Activated CD8-positive, alpha-beta memory T cell treated with anti-CD3 and anti-CD28 coated beads, Interleukin-2, amount 50 U/mL, for 48 hours (primary cell): ENCODE measurements around the gene TMEM138.
A peak's percentile ranks its signal among the peaks of the same experiment; 100 is the strongest.

Experiments used
- DNase-seq: peaks from one replicate; pipeline ENCODE4 v3.0.0-alpha.2; 2020

The TMEM138 gene

DNA sequence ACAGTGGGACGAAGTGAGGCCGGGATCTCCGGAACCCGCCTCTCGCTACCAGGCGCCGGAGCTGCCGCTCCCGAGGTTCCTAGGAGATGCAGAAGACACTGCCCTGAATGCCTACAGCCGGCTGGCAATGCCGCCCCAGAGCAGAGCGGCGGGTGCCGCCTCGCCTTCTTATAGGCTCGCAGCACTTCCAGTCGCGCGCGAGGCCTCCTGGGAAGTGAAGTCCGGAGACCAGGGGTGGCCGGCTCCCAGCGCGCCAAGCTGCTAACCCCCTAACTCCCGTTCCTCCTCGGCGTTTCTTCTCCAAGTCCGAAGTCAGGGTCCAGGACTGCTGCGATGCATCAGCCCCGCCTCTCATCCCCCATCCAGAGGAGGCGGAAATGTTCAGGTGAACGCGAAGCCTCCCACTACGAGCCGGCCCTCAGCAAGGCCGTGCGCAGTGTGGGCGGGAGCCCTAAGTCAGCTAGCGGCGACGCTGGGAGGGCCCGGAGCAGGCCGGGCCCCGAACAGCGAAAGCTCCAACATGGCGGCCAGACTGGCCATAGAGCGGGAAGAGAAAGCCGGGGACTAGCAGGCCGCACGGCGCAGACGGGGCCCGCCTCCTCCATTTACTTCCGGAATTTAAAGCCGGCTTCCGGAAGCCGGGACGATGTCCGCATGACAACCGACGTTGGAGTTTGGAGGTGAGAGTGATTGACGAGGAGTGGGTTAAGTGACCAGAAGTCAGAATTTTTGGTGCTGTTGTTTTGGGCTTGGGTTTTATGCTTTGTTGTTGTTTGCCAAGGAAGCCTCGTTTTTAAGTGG is at the start of gene TMEM138, which contains the start of gene CYB561A3:
Gene TMEM138, plus strand, starts transcription at position 634 of the 801 bp plus-strand sequence. CDS start 2,017 bp downstream, outside the sequence.
Gene CYB561A3, minus strand, starts transcription at position 142 of the 801 bp plus-strand sequence. CDS start 5,169 bp downstream, outside the sequence.
- peak; percentile 94 for DNase-seq

DNA sequence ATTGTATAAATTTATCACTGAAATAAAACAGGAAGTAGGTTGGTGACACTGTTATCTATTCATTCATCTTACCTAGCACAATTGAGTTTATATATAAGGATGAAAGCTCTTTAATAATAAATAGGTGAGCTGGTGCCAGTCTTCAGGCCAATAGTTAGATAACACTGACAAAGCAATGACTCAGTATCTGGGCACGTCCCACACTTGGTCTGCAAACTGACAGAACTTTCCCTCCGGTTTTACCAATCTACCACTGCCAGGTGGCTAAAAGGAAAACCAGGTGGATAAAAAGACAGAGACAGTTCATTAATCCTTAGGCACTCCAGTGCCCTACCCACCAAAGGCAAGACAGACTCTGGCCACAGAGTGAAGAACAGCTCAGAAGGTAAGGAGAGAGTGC is 46.9 kb upstream of the TMEM138 start:
- no peak for DNase-seq

GRCh38 chr11:61325649-61326414 is 36.3 kb upstream of the TMEM138 start:
- DNase-seq = no peak

DNA sequence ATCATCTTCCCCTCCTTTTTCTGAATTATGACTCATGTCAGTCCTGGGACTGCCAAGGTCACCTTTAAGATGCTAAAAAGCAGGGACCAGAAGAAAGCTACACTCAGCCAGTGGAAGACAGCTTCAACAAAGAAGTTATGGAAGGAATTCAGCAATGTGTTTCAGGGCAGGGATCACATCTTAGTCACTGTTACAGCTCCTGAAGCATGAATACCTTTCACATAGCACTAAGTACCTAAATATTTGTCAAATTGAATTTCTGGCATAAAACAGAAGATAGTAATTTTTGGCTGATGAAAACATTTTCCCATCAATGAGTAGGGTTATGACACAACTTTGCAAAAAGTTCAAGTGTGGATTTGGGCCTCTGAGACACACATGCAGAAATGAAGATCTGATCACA is 34.5 kb upstream of the TMEM138 start:
- DNase-seq = no peak

- DNase-seq = no peak
These were observed 33.8 kb upstream of the TMEM138 start for GRCh38 chr11:61328351-61328750.

DNA sequence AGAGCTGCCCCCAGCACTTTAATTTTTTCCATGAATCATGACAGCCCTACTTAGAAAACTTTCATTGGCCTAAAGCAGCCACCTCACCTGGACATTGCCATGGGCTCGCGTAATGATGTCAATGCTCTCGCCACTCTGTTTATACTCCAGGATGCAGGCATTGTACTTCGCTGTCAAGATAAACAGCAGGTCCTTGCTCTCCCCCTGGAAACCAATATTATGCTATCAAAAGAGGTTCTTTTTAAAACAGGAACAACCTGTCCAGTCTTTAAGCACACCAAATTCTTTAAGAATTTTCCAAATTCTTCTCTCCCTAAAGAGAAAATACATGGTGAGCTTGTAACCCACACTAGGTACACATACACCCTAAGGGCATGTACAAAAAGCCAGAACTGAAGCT is 32.3 kb upstream of the TMEM138 start:
- DNase-seq = no peak

GRCh38 chr11:61331651-61332050 is 30.5 kb upstream of the TMEM138 start:
- DNase-seq = no peak

GRCh38 chr11:61332281-61332796 is 29.8 kb upstream of the TMEM138 start:
- peak; percentile 67 for DNase-seq

- peak; percentile 99 for DNase-seq
These were observed 29.2 kb upstream of the TMEM138 start, which contains the start of the genes DDB1 and TKFC for GRCh38 chr11:61332797-61333549. Gene DDB1 (minus strand): TSS chr11:61333105. CDS start chr11:61332968, 137 bp downstream. Gene TKFC (plus strand): TSS chr11:61333228. CDS start chr11:61334729, 1,501 bp downstream.

- no peak for DNase-seq
These were observed 28.4 kb upstream of the TMEM138 start for GRCh38 chr11:61333550-61334433.

- no peak for DNase-seq
These were observed 27.5 kb upstream of the TMEM138 start for GRCh38 chr11:61334434-61335354.

- no peak for DNase-seq
These were observed 26.8 kb upstream of the TMEM138 start for GRCh38 chr11:61335355-61335710.

DNA sequence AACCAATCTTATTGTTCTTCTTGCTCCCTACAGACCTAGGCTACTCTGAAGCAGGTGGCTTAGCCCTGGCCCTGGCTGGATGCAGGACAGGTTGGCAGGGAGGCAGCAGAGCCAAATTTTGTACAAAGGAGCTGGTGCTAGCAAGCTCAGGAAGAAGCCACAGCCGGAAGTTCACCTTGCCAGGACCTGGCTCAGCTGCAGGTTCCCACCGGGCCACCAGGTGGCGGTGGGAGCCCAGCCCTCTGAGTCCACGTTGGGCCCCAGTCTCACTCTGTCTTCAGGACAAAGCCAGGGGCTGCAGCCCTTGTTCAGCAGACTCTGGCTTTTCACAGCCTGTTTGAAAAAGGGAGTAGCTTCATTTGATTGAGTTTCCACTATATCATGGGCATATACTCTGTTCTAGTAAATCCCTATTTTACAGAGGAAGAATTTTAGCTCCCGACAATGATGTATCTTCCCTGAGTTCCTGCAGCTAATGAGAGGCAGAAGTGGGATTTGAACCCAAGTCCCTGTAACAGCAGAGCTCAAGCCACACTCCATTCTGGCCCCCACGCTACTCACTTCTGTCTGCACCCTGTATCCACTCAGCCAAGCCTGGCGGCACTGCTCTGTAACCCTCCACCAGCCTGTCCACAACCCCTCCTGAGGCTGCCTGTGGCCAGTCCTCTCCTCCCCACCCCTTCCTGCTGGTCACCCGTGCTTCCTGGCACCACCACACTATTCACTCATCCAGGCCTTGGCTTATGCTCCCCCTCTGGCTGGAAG is 25.8 kb upstream of the TMEM138 start:
- DNase-seq = peak; percentile 89

GRCh38 chr11:61337706-61338470 is 24.3 kb upstream of the TMEM138 start:
- no peak for DNase-seq

GRCh38 chr11:61338783-61339489 is 23.2 kb upstream of the TMEM138 start:
- DNase-seq = no peak

GRCh38 chr11:61339490-61339878 is 22.7 kb upstream of the TMEM138 start:
- DNase-seq = no peak

- DNase-seq = no peak
These were observed 21.2 kb upstream of the TMEM138 start for GRCh38 chr11:61340979-61341378.

GRCh38 chr11:61341706-61342105 is 20.5 kb upstream of the TMEM138 start:
- no peak for DNase-seq
